Measurements from ENCODE around the gene PHF19. TPM values are rescaled to one million over a fixed set of nuclear protein-coding genes. Genes with fewer than 3 reads are reported as not detected.
A peak's percentile ranks its signal among the peaks of the same experiment; 100 is the strongest.

PHF19 gene
- total RNA-seq, 1 experiment from 2014 or later, result 66.8 TPM

- no peak overlapping the region for H2AFZ ChIP-seq (ENCODE audit: low read length)
- no peaks in the 10 kb centered on the region for H3K79me2 ChIP-seq (ENCODE audit: insufficient read depth, low read length)
- H3K9me3 ChIP-seq (ENCODE audit: control insufficient read depth, low read depth, low read length), result no peaks in the 10 kb centered on the region
- Mint-ChIP-seq H3K36me3 (ENCODE audit: insufficient read depth in 1 of 3, low read depth in 3 of 3) (no peaks in the 10 kb centered on the region), H3K4me1 (peaks cover 18 to 25% of the 10 kb centered on the region in 2 experiments), H3K27ac (peak overlapping the region in 2 of 3 experiments; percentile 5 to 28; a peak in 3 of 7 replicates), H3K4me3 (no peak overlapping the region), H3K9me3 (no peaks in the 10 kb centered on the region), H3K27me3 (ENCODE audit: low read depth) (peaks cover 13% of the 10 kb centered on the region)
- H4K20me1 ChIP-seq (ENCODE audit: control insufficient read depth, insufficient read depth, insufficient read length), result no peaks in the 10 kb centered on the region
- no peak overlapping the region for H3K14ac ChIP-seq (ENCODE audit: insufficient read depth, low read length)
- no peak overlapping the region for H3T11ph ChIP-seq (ENCODE audit: low read length)
- no peak overlapping the region for H2BK20ac ChIP-seq (ENCODE audit: low read depth, low read length, poor library complexity, severe bottlenecking)
- H2BK120ac ChIP-seq (ENCODE audit: low read depth, low read length, poor library complexity, severe bottlenecking), result no peak overlapping the region
- H3K18ac ChIP-seq (ENCODE audit: insufficient read length, low read depth, low read length), result no peak overlapping the region
- WGBS (ENCODE audit: extremely low coverage, insufficient read length, low lambda C conversion rate), result no CpG with 5 or more reads among the region's 14 CpGs
- no peak overlapping the region for H4K91ac ChIP-seq (ENCODE audit: insufficient read length, low read depth, low read length)
- H3K4me2 ChIP-seq (ENCODE audit: insufficient read depth, insufficient read length, low read length), result no peak overlapping the region
- no peaks in the 10 kb centered on the region for H3K79me1 ChIP-seq (ENCODE audit: insufficient read depth, low read depth, low read length, poor library complexity, severe bottlenecking)
- H3K27ac ChIP-seq (ENCODE audit: insufficient read length, low read depth, low read length), result no peak overlapping the region
- no peak overlapping the region for H2BK12ac ChIP-seq (ENCODE audit: insufficient read length, low read depth, low read length)
- no peak overlapping the region for H2BK5ac ChIP-seq (ENCODE audit: insufficient read length, low read length)
- no peak overlapping the region for H3K4ac ChIP-seq (ENCODE audit: low read depth, low read length)
- H3K4me1 ChIP-seq (ENCODE audit: insufficient read depth, low read length), result no peaks in the 10 kb centered on the region; the same call in 1 of the 2 replicates
- H4K5ac ChIP-seq (ENCODE audit: insufficient read length, low read depth, low read length), result no peak overlapping the region
- no peaks in the 10 kb centered on the region for H3K23me2 ChIP-seq (ENCODE audit: insufficient read length, low read depth, low read length, poor library complexity, severe bottlenecking)
- H4K8ac ChIP-seq (replicated peaks; ENCODE audit: insufficient read length, low read depth, low read length), result no peak overlapping the region
- no peak overlapping the region for H3K23ac ChIP-seq (ENCODE audit: insufficient read length, low read depth, low read length)
- H2BK15ac ChIP-seq (ENCODE audit: low read depth, low read length), result no peak overlapping the region
- H2AK5ac ChIP-seq (ENCODE audit: insufficient read length, low read length), result no peak overlapping the region
- H3K9ac ChIP-seq (ENCODE audit: extremely low read depth, insufficient read length, low read length), result no peak overlapping the region
- H3K56ac ChIP-seq (ENCODE audit: insufficient read length, low read depth, low read length), result no peak overlapping the region
- no peak for TF ChIP-seq CTCF (conservative IDR thresholded peaks at IDR 0.05)
- no peaks in the 10 kb centered on the region for H3K27me3 ChIP-seq (ENCODE audit: insufficient read depth, low read length)
- DNase-seq, result no peak
Measured at GRCh38 chr9:120890320-120891244, 13.6 kb upstream of the PHF19 start.

Data from H9 (cell line).